ENCODE data around the gene PLCG2.
"Not testable (repeated sequence)": the region's sequence is repeated elsewhere in the genome, so short reads cannot be mapped to it uniquely, and the experiment has no call there.

PLCG2 gene

GRCh38 chr16:81778861-81779535 is at the start of gene PLCG2:
Gene PLCG2 (plus strand): TSS chr16:81779291. CDS start chr16:81785990, 6,699 bp downstream.
- no peak for FAIRE-seq

- no peak for FAIRE-seq
Measured at GRCh38 chr16:81729451-81729850, 49.6 kb upstream of the PLCG2 start.

- no peak for FAIRE-seq
Measured at GRCh38 chr16:81730090-81731051, 48.7 kb upstream of the PLCG2 start.

GRCh38 chr16:81731649-81732048 is 47.4 kb upstream of the PLCG2 start:
- no peak for FAIRE-seq

GRCh38 chr16:81732699-81733098 is 46.4 kb upstream of the PLCG2 start:
- no peak for FAIRE-seq

GRCh38 chr16:81733295-81733694 is 45.8 kb upstream of the PLCG2 start:
- no peak for FAIRE-seq

GRCh38 chr16:81734632-81735434 is 44.3 kb upstream of the PLCG2 start:
- no peak for FAIRE-seq

GRCh38 chr16:81737885-81738536 is 41.1 kb upstream of the PLCG2 start:
- FAIRE-seq, result no peak

GRCh38 chr16:81738783-81739496 is 40.2 kb upstream of the PLCG2 start:
- FAIRE-seq, result no peak

GRCh38 chr16:81739503-81739902 is 39.6 kb upstream of the PLCG2 start:
- no peak for FAIRE-seq

GRCh38 chr16:81740169-81740568 is 38.9 kb upstream of the PLCG2 start:
- no peak for FAIRE-seq

GRCh38 chr16:81741430-81741770 is 37.7 kb upstream of the PLCG2 start:
- not testable (repeated sequence) for FAIRE-seq

GRCh38 chr16:81744385-81744784 is 34.7 kb upstream of the PLCG2 start:
- FAIRE-seq, result no peak

GRCh38 chr16:81744911-81745310 is 34.2 kb upstream of the PLCG2 start:
- FAIRE-seq, result no peak

- no peak for FAIRE-seq
Measured at GRCh38 chr16:81745704-81746558, 33.2 kb upstream of the PLCG2 start.

GRCh38 chr16:81746566-81746965 is 32.5 kb upstream of the PLCG2 start:
- no peak for FAIRE-seq

- FAIRE-seq, result no peak
Measured at GRCh38 chr16:81748476-81749198, 30.5 kb upstream of the PLCG2 start.

GRCh38 chr16:81752225-81752875 is 26.7 kb upstream of the PLCG2 start:
- FAIRE-seq, result no peak

- FAIRE-seq, result no peak
Measured at GRCh38 chr16:81752876-81753227, 26.2 kb upstream of the PLCG2 start.

- no peak for FAIRE-seq
Measured at GRCh38 chr16:81754858-81755257, 24.2 kb upstream of the PLCG2 start.

Data from G401.6 (cell line).